Raji (cell line): Measurements from ENCODE around the gene DAB1.

Experiments
- POLR2A ChIP-seq: IDR thresholded peaks from 2 replicates; pipeline ENCODE4 v1.6.1; 2011; ENCODE audit warnings: low read depth, low read length, control low read depth; ENCODE audit not compliant: insufficient read depth

DAB1 gene

DNA sequence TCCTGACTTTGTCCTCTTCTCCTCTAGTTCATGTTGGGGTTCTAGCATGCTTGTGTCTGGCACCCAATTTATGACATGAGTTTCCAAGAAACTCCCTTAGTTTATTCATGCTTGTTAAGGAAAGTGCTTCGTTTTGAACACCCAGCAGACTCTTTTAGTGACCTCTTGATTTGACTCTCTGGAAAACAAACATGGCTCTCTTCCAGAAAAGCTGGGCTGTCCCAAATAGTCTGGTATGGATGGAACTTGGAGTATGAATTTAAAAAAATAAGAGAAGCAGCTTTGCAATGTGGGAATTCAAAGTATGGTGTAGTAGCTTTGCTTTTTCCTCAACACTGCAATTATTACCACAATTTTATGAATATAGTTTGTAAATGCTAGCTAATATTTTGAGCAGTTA, 314.6 kb downstream of the DAB1 start:
- no peak for TF ChIP-seq POLR2A

- TF ChIP-seq POLR2A: no peak
Measured at GRCh38 chr1:57106296-57106695, 317.6 kb downstream of the DAB1 start.

GRCh38 chr1:57102561-57103326, 321.1 kb downstream of the DAB1 start:
- TF ChIP-seq POLR2A: no peak

DNA sequence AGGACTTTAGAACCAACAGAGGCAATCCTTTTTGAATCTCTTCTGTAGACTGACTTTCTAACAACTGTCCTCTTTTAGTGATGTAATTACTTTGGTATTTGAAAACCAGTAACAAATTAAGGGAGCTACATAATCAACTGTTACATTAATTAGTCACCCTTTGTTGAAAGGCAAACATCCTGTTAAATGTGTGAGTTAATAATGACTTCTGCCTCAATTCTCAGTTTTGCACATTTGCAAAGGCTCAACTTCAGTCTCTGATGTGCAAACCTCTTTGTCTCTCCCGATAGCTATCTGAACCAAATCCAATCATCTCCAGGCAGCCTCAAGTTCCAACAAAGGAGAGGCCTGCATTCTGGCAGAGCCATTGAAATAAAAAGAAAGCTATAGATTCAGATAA, 322.7 kb downstream of the DAB1 start:
- no peak for TF ChIP-seq POLR2A

DNA sequence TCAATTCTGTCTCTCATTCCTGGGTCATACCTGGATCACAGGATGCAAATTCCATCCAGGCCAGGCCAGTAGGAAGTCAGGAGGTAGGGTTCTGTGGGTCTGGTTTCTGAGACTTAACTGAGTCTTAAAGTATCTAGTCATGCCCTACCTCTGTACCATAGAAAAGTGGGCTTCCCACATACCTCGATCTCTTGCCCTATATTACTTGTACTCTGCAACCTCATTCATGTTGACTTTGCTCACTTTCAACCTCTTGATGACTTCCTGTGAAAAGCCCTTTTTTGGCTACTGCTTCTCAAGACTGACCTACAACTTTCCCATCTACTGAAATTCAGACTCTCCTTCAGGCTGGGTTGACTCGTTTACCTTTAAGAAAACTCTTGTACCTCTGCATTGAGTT, 329.1 kb downstream of the DAB1 start:
- TF ChIP-seq POLR2A: no peak

GRCh38 chr1:57093122-57093521, 330.7 kb downstream of the DAB1 start:
- TF ChIP-seq POLR2A: no peak

DNA sequence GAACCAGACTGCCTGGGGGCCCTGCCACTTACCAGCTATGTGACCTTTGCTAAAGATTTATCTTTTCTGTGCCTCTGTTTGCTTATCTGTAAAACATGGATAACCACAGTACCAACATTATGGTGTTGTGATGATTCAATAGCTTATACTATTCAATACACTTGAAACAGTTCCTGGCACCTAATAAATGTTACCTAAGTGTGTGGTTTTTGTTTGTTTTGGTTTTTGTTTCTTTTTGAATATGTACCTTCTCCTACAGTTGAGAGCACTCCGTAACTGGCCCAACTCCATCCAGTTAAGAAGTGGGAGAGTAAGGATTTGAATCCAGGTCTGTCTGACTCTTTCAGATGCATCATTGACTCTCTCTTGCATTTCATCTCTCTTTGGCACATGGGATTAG, 332.2 kb downstream of the DAB1 start:
- TF ChIP-seq POLR2A: no peak

GRCh38 chr1:57089855-57090254, 334.0 kb downstream of the DAB1 start:
- no peak for TF ChIP-seq POLR2A

DNA sequence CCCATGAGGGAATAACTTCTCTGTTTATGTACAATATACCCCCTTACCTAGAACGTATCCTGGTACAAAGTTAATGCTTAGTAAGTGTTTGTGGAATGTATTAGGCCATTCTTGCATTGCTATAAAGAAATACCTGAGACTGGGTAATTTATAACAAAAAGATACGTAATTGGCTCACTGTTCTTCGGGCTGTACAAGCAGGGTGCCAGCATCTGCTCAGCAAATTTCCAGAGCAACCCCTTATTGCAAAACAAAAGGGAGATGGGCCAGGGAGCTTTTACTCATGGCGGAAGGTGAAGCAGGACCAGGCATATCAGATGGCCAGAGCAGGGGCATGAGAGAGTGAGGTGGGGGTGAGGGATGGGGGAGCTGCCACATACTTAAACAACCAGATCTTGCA, 334.6 kb downstream of the DAB1 start:
- TF ChIP-seq POLR2A: no peak

DNA sequence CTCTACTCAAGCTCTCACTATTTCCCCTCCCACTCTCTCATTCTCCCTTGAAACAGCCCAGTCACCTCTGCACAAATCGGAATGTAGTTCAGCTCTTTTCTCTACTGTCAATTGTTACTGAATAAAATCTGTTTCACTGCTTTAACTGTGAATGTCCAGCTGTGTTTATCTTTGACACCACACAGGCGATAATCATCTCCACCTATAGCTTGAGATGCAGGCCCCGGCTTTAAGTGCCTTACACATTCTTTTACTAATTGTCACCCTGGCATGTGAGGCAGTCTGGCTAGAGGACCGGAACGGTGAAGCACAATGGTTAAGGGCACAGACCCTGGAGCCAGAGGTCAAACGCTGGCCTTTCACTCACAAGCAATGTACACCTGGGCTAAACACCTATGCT, 335.2 kb downstream of the DAB1 start:
- no peak for TF ChIP-seq POLR2A

GRCh38 chr1:57086154-57086553, 337.7 kb downstream of the DAB1 start:
- TF ChIP-seq POLR2A: no peak

DNA sequence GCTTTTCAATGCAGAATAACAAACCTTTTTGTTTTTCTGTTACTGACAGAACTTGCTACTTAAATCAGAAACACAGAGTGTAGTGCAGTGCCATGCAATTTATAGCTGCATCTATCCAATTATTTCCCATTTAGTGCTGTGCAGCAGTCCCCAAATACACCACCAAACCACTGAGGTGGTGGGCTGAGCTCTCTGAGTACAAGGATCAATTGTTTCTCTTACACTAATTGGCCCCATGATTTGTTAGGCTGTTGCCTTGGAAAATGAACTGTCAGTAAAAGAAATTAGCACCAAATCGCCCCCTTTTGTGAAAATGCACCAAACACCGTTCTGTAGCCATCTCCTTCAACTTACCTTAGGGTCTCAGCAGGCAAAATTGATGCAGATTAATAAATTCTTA, 339.2 kb downstream of the DAB1 start:
- no peak for TF ChIP-seq POLR2A

DNA sequence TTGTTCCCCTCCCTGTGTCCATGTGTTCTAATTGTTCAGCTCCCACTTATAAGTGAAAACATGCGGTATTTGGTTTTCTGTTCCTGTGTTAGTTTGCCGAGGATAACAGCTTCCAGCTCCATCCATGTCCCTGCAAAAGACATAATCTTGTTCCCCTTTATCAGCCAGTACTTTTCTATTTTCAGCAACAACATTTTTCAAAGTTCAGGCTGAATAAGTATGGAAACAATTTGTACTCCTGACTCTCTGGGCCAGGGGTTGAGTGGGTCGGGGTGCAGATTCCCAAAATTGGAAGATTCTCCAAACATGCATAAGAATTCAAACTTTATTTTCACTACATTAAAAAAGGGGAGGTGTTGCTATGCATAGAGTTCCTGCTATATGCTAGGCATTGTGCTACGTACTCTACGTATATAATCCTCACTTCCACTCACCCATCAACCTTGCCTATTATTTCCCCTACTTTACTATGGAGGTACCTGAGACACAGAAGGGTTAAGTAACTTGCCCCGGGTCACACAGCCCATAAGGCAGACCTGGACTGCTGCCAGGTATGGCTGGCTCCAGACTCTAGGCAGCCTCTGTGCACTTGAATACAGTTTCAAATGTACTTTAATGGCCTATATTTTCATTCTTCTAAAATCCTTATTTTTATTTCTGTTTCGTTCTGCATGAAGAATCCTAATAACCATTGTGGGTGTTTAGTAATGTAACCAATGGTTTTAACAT, 341.0 kb downstream of the DAB1 start:
- TF ChIP-seq POLR2A: no peak

- TF ChIP-seq POLR2A: no peak
Measured at GRCh38 chr1:57079454-57080157, 344.3 kb downstream of the DAB1 start.

- TF ChIP-seq POLR2A: no peak
Measured at GRCh38 chr1:57072401-57073110, 351.3 kb downstream of the DAB1 start.

GRCh38 chr1:57067863-57068262, 356.0 kb downstream of the DAB1 start:
- TF ChIP-seq POLR2A: no peak

GRCh38 chr1:57066980-57067610, 356.8 kb downstream of the DAB1 start:
- no peak for TF ChIP-seq POLR2A
